ENCODE results near the gene ROR2.
"Not testable (repeated sequence)": the region's sequence is repeated elsewhere in the genome, so short reads cannot be mapped to it uniquely, and the experiment has no call there.

Gene ROR2

GRCh38 chr9:91807643-91808246 lies 142.3 kb downstream of the ROR2 start:
- no peak for DNase-seq (ENCODE audit: insufficient read length)
- TF ChIP-seq TAF1 (IDR thresholded peaks at IDR 0.05; ENCODE audit: borderline replicate concordance, low read depth, low read length) = no peak
- no peak for TF ChIP-seq POLR2AphosphoS5 (IDR thresholded peaks at IDR 0.05; ENCODE audit: low read depth, low read length)
- TF ChIP-seq POLR2A (IDR thresholded peaks at IDR 0.05; ENCODE audit: low read depth, low read length) = no peak
- no peak for FAIRE-seq

GRCh38 chr9:91805031-91805430 lies 145.0 kb downstream of the ROR2 start:
- DNase-seq (ENCODE audit: insufficient read length) (no peak), FAIRE-seq (no peak)
- TF ChIP-seq POLR2AphosphoS5 (IDR thresholded peaks at IDR 0.05; ENCODE audit: low read depth, low read length) = no peak
- TF ChIP-seq TAF1 (IDR thresholded peaks at IDR 0.05; ENCODE audit: borderline replicate concordance, low read depth, low read length) = no peak
- TF ChIP-seq POLR2A (IDR thresholded peaks at IDR 0.05; ENCODE audit: low read depth, low read length) = no peak

DNA sequence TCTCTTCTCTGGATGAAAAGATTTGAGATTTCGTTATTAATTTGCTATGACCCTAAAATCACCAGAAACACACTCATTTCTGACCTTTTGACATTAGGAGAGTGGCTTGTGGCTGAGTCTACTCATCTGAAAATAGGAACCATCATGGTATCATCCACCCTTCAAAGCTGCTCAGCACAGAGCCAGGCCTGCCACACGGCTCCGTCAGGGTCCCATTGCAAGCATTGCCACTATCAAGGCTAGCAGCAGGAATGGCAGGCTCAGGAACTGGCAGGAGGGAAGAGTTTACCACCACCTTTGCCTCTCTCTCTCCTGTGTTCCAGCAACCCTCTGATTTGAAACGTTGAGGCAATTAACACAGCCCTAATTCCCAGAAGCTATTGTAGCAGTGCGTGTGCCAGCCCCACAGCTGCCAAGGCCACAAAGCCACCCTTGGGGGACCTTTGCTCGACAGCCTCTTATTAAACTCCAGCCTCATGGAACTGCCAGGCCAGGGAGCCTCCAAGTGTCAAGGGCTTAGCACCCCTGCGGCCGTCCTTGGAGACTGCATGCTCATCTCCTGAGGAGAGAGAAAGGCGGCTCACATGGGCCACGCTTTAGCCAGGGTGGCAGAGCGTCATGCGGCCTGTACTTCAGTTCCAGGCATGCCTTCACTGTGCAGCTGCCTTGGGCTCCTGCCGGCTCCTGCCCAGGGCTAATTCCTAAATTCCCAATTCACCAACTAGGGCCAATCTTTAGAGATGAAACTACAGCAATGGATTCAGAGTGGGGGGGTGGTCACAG lies 145.9 kb downstream of the ROR2 start:
- TF ChIP-seq POLR2A (IDR thresholded peaks at IDR 0.05; ENCODE audit: low read depth, low read length) (no peak), TAF1 (IDR thresholded peaks at IDR 0.05; ENCODE audit: borderline replicate concordance, low read depth, low read length) (no peak), POLR2AphosphoS5 (IDR thresholded peaks at IDR 0.05; ENCODE audit: low read depth, low read length) (no peak)
- FAIRE-seq (no peak), DNase-seq (ENCODE audit: insufficient read length) (no peak)

GRCh38 chr9:91803151-91803940 lies 146.7 kb downstream of the ROR2 start:
- no peak for TF ChIP-seq TAF1 (IDR thresholded peaks at IDR 0.05; ENCODE audit: borderline replicate concordance, low read depth, low read length)
- no peak for TF ChIP-seq POLR2AphosphoS5 (IDR thresholded peaks at IDR 0.05; ENCODE audit: low read depth, low read length)
- TF ChIP-seq POLR2A (IDR thresholded peaks at IDR 0.05; ENCODE audit: low read depth, low read length) = no peak
- DNase-seq (ENCODE audit: insufficient read length) (no peak), FAIRE-seq (no peak)

DNA sequence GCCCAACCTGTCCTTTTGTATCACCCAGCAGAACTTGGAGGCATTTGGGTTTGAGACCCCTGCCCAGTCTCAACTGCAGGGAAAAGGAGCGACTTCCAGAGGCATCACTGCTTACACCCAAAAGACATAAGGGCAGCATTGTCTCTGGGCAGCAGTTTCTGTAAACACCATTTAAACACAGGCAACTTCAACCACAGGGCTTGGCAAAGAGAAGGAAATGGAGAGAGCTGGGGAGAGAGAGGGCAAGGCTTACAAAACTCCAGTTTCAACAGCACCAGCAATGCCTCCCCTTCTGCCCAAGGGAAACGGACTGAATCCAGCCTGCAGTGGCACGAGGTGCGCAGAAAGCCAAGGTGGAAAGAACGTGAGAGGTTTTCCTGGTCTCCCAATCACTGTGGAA lies 147.6 kb downstream of the ROR2 start:
- FAIRE-seq = no peak
- DNase-seq (ENCODE audit: insufficient read length) = no peak
- TF ChIP-seq POLR2A (IDR thresholded peaks at IDR 0.05; ENCODE audit: low read depth, low read length) (no peak), POLR2AphosphoS5 (IDR thresholded peaks at IDR 0.05; ENCODE audit: low read depth, low read length) (no peak), TAF1 (IDR thresholded peaks at IDR 0.05; ENCODE audit: borderline replicate concordance, low read depth, low read length) (no peak)

DNA sequence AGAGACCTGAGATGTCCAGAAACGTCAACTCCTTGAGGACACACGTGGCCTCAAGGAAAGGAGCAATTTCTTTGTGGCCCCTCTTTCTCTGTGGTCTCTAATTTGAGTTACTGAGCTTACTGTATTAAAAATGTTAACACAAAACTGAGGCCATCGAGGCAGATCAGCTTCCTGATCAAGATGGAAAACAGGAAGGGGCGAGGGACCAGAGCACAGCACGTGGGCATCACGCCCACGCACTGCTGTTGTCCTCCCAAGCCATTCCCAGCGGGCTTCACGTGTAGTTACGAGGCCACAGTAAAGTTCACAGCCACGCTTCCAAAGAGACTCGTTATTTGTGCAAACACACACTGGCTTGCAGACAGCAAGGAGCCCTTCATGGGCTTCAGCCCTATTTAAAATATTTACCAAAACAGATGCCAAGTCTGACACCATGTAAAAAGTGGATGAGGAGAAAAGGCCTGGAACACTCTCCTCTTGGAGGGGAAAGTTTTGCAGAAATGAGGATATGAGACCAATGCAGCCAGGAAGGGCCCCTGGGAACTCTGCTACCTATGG lies 149.5 kb downstream of the ROR2 start:
- FAIRE-seq (no peak), DNase-seq (ENCODE audit: insufficient read length) (no peak)
- TF ChIP-seq POLR2AphosphoS5 (IDR thresholded peaks at IDR 0.05; ENCODE audit: low read depth, low read length) (no peak), POLR2A (IDR thresholded peaks at IDR 0.05; ENCODE audit: low read depth, low read length) (no peak), TAF1 (IDR thresholded peaks at IDR 0.05; ENCODE audit: borderline replicate concordance, low read depth, low read length) (no peak)

GRCh38 chr9:91799113-91799744 lies 150.8 kb downstream of the ROR2 start:
- DNase-seq (ENCODE audit: insufficient read length) (no peak), FAIRE-seq (no peak)
- TF ChIP-seq POLR2AphosphoS5 (IDR thresholded peaks at IDR 0.05; ENCODE audit: low read depth, low read length) (no peak), POLR2A (IDR thresholded peaks at IDR 0.05; ENCODE audit: low read depth, low read length) (no peak)

GRCh38 chr9:91798273-91799112 lies 151.5 kb downstream of the ROR2 start:
- FAIRE-seq; DNase-seq (ENCODE audit: insufficient read length): not testable (repeated sequence)

DNA sequence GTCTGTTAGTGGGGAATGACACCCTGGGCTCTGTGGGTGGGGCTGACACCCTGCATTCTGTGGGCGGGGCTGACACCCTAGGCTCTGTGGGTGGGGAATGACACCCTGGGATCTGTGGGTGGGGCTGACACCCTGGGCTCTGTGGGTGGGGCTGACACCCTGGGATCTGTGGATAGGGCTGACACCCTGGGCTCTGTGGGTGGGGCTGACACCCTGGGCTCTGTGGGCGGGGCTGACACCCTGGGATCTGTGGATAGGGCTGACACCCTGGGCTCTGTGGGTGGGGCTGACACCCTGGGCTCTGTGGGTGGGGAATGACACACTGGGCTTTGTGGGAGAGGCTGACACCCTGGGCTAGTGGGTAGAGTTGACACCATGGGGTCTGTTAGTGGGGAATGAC lies 152.5 kb downstream of the ROR2 start:
- DNase-seq (ENCODE audit: insufficient read length) = not testable (repeated sequence)

DNA sequence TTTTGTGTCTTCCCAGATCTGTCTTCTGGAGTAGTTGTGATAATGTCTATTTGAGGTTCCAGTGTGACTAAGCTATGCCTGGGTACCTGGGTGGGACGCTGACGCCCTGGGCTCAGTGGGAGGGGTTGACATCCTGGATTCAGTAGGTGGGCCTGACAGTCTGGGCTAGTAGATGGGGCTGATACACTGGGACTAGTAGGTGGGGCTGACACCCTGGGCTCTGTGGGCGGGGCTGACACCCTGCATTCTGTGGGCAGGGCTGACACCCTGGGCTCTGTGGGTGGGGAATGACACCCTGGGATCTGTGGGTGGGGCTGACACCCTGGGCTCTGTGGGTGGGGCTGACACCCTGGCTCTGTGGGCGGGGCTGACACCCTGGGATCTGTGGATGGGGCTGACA lies 153.5 kb downstream of the ROR2 start:
- FAIRE-seq; DNase-seq (ENCODE audit: insufficient read length): not testable (repeated sequence)

More for the DNA sequence above, 152.5 kb downstream of the ROR2 start:
- not testable (repeated sequence) for FAIRE-seq

- DNase-seq (ENCODE audit: insufficient read length) (no peak), FAIRE-seq (no peak)
- TF ChIP-seq POLR2A (IDR thresholded peaks at IDR 0.05; ENCODE audit: low read depth, low read length) (no peak), TAF1 (IDR thresholded peaks at IDR 0.05; ENCODE audit: borderline replicate concordance, low read depth, low read length) (no peak), POLR2AphosphoS5 (IDR thresholded peaks at IDR 0.05; ENCODE audit: low read depth, low read length) (no peak)
Measured at GRCh38 chr9:91795598-91796241, 154.3 kb downstream of the ROR2 start.

GRCh38 chr9:91793371-91793770 lies 156.7 kb downstream of the ROR2 start:
- DNase-seq (ENCODE audit: insufficient read length); FAIRE-seq: not testable (repeated sequence)

Data from GM12892 (cell line).